ENCODE results near the gene MYO9A.

MYO9A gene

DNA sequence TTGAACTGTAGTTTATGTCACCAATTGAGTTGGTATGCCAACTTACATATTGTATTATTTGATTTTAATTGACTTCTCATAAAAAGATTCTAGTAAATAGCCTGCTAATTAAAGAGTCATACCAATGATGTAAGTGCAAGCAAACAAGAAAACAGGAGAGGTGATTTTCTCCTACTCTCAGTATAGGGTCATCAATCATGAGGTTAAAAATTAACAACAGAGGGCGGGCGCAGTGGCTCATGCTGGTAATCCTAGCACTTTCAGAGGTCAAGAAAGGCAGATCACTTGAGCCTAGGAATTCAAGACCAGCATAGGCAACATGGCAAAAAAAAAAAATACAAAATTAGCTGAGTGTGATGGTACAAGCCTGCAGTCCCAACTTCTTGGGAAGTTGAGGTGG lies 108.7 kb downstream of the MYO9A start:
- TF ChIP-seq GATA3 (IDR thresholded peaks at IDR 0.05; ENCODE audit: low read depth, low read length) (no peak), GATA2 (IDR thresholded peaks at IDR 0.05; ENCODE audit: low read depth, low read length) (no peak)

DNA sequence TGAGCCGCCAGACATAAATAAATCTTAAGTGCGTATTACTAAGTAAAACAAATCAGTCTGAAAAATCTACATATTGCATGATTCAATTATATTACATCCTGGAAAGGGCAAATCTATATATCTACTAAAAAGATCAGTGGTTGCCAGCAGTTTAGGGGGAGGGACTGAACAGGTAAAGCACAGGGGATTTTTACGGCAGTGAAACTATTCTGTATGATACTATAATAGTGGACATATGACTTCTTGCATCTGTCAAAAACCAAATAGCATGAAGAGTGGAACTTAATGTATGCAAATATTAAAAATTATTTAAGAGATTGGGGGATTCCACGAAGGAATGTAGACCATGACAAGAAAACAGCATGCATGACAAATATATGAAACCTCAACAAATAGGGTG lies 111.6 kb downstream of the MYO9A start:
- TF ChIP-seq GATA2 (IDR thresholded peaks at IDR 0.05; ENCODE audit: low read depth, low read length) = no peak
- no peak for TF ChIP-seq GATA3 (IDR thresholded peaks at IDR 0.05; ENCODE audit: low read depth, low read length)

GRCh38 chr15:72005483-72005882 lies 112.5 kb downstream of the MYO9A start:
- no peak for TF ChIP-seq GATA2 (IDR thresholded peaks at IDR 0.05; ENCODE audit: low read depth, low read length)
- TF ChIP-seq GATA3 (IDR thresholded peaks at IDR 0.05; ENCODE audit: low read depth, low read length) = no peak

DNA sequence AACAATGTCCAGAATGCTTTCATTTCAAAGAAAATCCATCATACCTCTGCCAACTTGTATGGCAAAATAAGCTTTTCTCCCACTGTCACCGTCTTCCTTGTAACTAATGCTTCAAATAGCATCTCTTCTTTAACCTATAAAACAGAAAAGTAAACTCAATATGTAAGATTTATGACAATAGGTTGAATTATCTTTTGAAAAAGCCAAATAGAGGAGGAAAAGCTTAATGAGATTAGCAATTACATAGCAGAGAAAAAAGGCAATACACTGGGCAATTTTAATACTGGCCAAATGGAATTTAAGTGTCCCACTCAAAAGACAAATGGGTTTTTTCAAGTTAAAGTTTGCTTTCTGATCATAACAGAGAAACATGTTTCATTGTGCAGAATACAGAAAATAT lies 118.1 kb downstream of the MYO9A start:
- TF ChIP-seq GATA2 (IDR thresholded peaks at IDR 0.05; ENCODE audit: low read depth, low read length) (no peak), GATA3 (IDR thresholded peaks at IDR 0.05; ENCODE audit: low read depth, low read length) (no peak)

DNA sequence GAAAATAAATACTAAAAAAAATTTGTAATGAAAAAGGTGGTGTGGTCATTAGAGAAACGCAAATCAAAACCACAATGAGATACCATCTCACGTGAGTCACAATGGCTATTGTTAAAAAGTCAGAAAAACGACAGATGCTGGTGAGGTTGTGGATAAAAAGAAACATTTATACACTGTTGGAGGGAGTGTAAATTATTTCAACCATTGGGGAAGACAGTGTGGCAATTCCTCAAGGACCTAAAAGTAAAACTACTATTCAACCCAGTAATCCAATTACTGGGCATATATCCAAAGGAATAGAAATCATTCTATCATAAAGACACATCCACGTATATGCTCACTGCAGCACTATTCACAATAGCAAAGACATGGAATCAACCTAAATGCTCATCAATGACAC lies 120.3 kb downstream of the MYO9A start:
- TF ChIP-seq GATA2 (IDR thresholded peaks at IDR 0.05; ENCODE audit: low read depth, low read length) = no peak
- TF ChIP-seq GATA3 (IDR thresholded peaks at IDR 0.05; ENCODE audit: low read depth, low read length) = no peak

DNA sequence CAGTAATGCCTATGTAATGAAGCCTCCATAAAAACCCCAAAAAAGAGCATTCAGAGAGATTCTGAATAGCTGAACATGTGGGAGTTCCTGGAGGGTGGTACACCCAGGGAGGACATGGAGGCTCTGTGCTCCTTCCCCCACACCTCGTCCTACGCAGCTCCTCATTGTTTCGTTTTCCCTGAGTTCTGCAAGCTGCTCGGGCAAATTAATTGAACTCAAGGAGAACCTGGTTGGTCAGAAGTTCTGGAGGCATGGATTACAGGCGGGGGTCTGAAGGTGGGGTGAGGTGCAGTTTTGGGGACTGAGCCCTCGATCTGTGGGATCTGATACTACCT lies 142.2 kb downstream of the MYO9A start:
- TF ChIP-seq GATA3 (IDR thresholded peaks at IDR 0.05; ENCODE audit: low read depth, low read length) (no peak), GATA2 (IDR thresholded peaks at IDR 0.05; ENCODE audit: low read depth, low read length) (no peak)

- TF ChIP-seq GATA2 (IDR thresholded peaks at IDR 0.05; ENCODE audit: low read depth, low read length) (no peak), GATA3 (IDR thresholded peaks at IDR 0.05; ENCODE audit: low read depth, low read length) (no peak)
These were observed 143.7 kb downstream of the MYO9A start for GRCh38 chr15:71974211-71974610.

GRCh38 chr15:71973366-71973765 lies 144.6 kb downstream of the MYO9A start:
- no peak for TF ChIP-seq GATA3 (IDR thresholded peaks at IDR 0.05; ENCODE audit: low read depth, low read length)
- no peak for TF ChIP-seq GATA2 (IDR thresholded peaks at IDR 0.05; ENCODE audit: low read depth, low read length)

DNA sequence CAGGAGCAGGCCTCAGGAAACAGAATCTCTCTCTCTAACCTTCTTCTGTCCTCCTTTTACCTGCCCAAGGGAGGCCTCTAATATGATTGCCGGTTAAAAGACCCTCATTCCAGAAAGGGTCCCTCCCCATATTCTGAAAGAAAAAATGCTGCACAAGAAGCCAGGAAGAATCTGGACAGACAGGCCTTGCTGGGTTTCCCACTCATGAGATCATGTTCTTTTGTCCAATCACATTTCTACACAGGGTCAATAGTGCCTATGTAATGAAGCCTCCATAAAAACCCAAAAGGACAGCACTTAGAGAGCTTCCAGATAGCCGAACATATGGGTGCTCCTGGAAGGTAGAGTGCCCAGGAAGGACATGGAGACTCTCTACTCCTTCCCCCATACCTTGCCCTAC lies 146.0 kb downstream of the MYO9A start:
- TF ChIP-seq GATA2 (IDR thresholded peaks at IDR 0.05; ENCODE audit: low read depth, low read length) = no peak
- no peak for TF ChIP-seq GATA3 (IDR thresholded peaks at IDR 0.05; ENCODE audit: low read depth, low read length)

GRCh38 chr15:71970435-71970834 lies 147.5 kb downstream of the MYO9A start:
- no peak for TF ChIP-seq GATA3 (IDR thresholded peaks at IDR 0.05; ENCODE audit: low read depth, low read length)
- no peak for TF ChIP-seq GATA2 (IDR thresholded peaks at IDR 0.05; ENCODE audit: low read depth, low read length)

DNA sequence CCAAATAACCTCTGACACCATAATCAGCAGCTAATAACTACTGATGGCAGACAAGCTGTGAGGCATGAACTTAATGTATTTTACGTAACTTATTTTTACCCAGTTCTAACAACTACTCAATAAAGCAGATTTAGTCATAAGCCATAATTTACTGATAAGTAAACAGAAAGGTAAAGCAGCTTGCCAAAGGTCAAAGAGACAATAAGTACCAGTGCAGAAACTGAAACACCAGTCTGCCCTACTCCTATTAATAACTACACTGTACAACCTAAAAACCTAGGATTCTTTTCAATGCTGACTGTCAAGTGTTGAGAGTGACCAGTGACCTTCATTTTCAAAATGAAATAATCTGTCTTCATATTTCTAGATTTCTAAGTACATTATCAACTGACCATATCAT lies 155.4 kb downstream of the MYO9A start:
- TF ChIP-seq GATA2 (IDR thresholded peaks at IDR 0.05; ENCODE audit: low read depth, low read length) (no peak), GATA3 (IDR thresholded peaks at IDR 0.05; ENCODE audit: low read depth, low read length) (no peak)

GRCh38 chr15:71957026-71957425 lies 160.9 kb downstream of the MYO9A start:
- no peak for TF ChIP-seq GATA3 (IDR thresholded peaks at IDR 0.05; ENCODE audit: low read depth, low read length)
- no peak for TF ChIP-seq GATA2 (IDR thresholded peaks at IDR 0.05; ENCODE audit: low read depth, low read length)

- no peak for TF ChIP-seq GATA3 (IDR thresholded peaks at IDR 0.05; ENCODE audit: low read depth, low read length)
- no peak for TF ChIP-seq GATA2 (IDR thresholded peaks at IDR 0.05; ENCODE audit: low read depth, low read length)
These were observed 166.8 kb downstream of the MYO9A start for GRCh38 chr15:71951134-71951533.

DNA sequence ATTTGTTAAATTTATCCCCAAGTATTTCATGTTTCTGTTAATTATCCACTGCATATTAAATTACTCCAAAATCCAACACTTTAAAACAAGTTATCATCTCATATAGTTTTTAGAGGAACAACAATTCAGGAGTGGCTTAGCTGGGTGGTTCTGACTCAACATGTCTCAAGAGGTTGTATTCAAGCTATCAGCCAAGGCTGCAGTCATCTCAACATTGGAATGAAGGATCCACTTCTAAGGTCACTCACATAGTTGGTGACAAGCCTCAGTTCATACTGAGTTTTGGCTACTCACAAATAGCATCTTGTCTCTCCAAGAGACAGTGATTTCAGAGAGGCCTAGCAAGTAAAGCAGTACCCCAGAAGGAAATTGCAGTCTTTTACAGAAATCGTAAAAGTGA lies 172.9 kb downstream of the MYO9A start:
- TF ChIP-seq GATA2 (IDR thresholded peaks at IDR 0.05; ENCODE audit: low read depth, low read length) (no peak), GATA3 (IDR thresholded peaks at IDR 0.05; ENCODE audit: low read depth, low read length) (no peak)

DNA sequence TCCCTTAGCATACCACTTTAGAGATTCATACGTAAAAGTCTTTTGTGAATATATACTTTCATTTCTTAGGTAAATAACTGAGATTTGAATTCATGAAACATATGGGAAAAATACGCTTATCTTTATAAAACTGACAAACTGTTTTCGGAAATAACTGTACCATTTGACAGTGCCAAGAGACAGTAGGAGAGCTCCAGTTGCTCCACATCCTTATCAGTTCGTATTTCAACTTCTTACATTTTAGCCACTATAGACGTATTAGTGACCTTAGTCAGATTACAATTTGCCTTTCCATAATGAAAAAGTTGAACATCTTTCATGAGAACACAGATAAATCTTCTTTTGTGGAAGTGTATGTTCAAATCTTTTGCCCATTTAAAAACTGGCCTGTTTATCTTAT lies 174.1 kb downstream of the MYO9A start:
- TF ChIP-seq GATA2 (IDR thresholded peaks at IDR 0.05; ENCODE audit: low read depth, low read length) = no peak
- no peak for TF ChIP-seq GATA3 (IDR thresholded peaks at IDR 0.05; ENCODE audit: low read depth, low read length)

GRCh38 chr15:71939981-71940588 lies 177.9 kb downstream of the MYO9A start:
- TF ChIP-seq GATA2 (IDR thresholded peaks at IDR 0.05; ENCODE audit: low read depth, low read length) = no peak
- TF ChIP-seq GATA3 (IDR thresholded peaks at IDR 0.05; ENCODE audit: low read depth, low read length) = no peak

Measured in SH-SY5Y (cell line).